HEK293 (cell line): ENCODE measurements around the gene EGR1.

Experiments
- CTCF ChIA-PET: fragments of 350-600 bp; formaldehyde crosslinking; extraction: SDS; loops from one replicate; lab custom pipeline; 2021; ENCODE audit warnings: antibody characterized with exemption; lab: Yijun Ruan, JAX
- POLR2A ChIA-PET: fragments of 300-600 bp; formaldehyde crosslinking; extraction: SDS; loops from one replicate; lab custom pipeline; 2020; ENCODE audit warnings: antibody characterized with exemption, inconsistent platforms; lab: Yijun Ruan, JAX
- H3K27ac ChIP-seq: fragments of 200-500 bp; sonication (Bioruptor generic); 2 replicates; pipeline ENCODE4 v1.5.1; 2014; ENCODE audit warnings: low read depth, low read length, control low read depth, inconsistent platforms; ENCODE audit errors: extremely low read depth
- H3K36me3 ChIP-seq, 2 experiments: fragments of 200-500 bp in 1 of 2; sonication (Bioruptor generic) in 1 of 2; 1 replicate in 1 of 2; 2 replicates in 1 of 2; pipeline ENCODE4 v1.5.1; 2014 to 2017; ENCODE audit warnings: inconsistent platforms in 2 of 2, low read length in 2 of 2; ENCODE audit not compliant: control insufficient read depth in 2 of 2, insufficient read depth in 1 of 2
- H3K4me1 ChIP-seq: fragments of 200-500 bp; sonication (Bioruptor generic); 2 replicates; pipeline ENCODE4 v1.5.1; 2014; ENCODE audit warnings: mild to moderate bottlenecking, low read length, inconsistent platforms; ENCODE audit not compliant: control insufficient read depth, insufficient read depth
- H3K4me3 ChIP-seq: 2 replicates; pipeline ENCODE4 v1.5.1; 2011; ENCODE audit warnings: low read depth, mild to moderate bottlenecking, control low read depth, low read length, moderate library complexity
- H3K9me3 ChIP-seq: fragments of 200-500 bp; sonication (Bioruptor generic); 2 replicates; pipeline ENCODE4 v1.5.1; 2014; ENCODE audit warnings: low read depth, low read length, inconsistent platforms; ENCODE audit not compliant: control insufficient read depth, insufficient read depth
- GLI4 ChIP-seq: fragments of 450-650 bp; formaldehyde crosslinking; IDR thresholded peaks from 2 replicates; pipeline ENCODE4 v1.5.1; 2016; ENCODE audit warnings: missing biosample characterization, missing genetic modification characterization
- MYNN ChIP-seq: fragments of 450-650 bp; formaldehyde crosslinking; IDR thresholded peaks from 2 replicates; pipeline ENCODE4 v1.5.1; 2016; ENCODE audit warnings: missing biosample characterization, missing genetic modification characterization, borderline replicate concordance
- PRDM1 ChIP-seq: fragments of 450-650 bp; formaldehyde crosslinking; IDR thresholded peaks from 2 replicates; pipeline ENCODE4; 2016; ENCODE audit warnings: missing biosample characterization, missing genetic modification characterization
- SETDB1 ChIP-seq: IDR thresholded peaks from one replicate; pipeline ENCODE4 v1.6.1; 2017; ENCODE audit warnings: mild to moderate bottlenecking, low read length, moderate library complexity, mixed read lengths; ENCODE audit not compliant: insufficient read length
- SP2 ChIP-seq: fragments of 450-650 bp; formaldehyde crosslinking; IDR thresholded peaks from 2 replicates; pipeline ENCODE4 v1.5.1; 2016; ENCODE audit warnings: missing biosample characterization, missing genetic modification characterization
- ZBTB48 ChIP-seq: fragments of 450-650 bp; formaldehyde crosslinking; IDR thresholded peaks from 2 replicates; pipeline ENCODE4 v1.5.1; 2016; ENCODE audit warnings: missing biosample characterization, missing genetic modification characterization
- ZFHX2 ChIP-seq: fragments of 450-650 bp; formaldehyde crosslinking; conservative IDR thresholded peaks from 2 replicates; pipeline ENCODE4 v1.5.1; 2016; ENCODE audit warnings: missing biosample characterization, missing genetic modification characterization
- ZIC2 ChIP-seq: fragments of 450-650 bp; formaldehyde crosslinking; IDR thresholded peaks from 2 replicates; pipeline ENCODE4 v1.5.1; 2016; ENCODE audit warnings: missing biosample characterization, missing genetic modification characterization
- ZNF16 ChIP-seq: fragments of 450-650 bp; formaldehyde crosslinking; IDR thresholded peaks from 2 replicates; pipeline ENCODE4 v1.5.1; 2016; ENCODE audit warnings: low read depth, missing biosample characterization, missing genetic modification characterization
- ZNF530 ChIP-seq: fragments of 450-650 bp; formaldehyde crosslinking; IDR thresholded peaks from 2 replicates; pipeline ENCODE4 v1.5.1; 2016; ENCODE audit warnings: low read depth, missing biosample characterization, missing genetic modification characterization
- ZNF76 ChIP-seq: fragments of 450-650 bp; formaldehyde crosslinking; IDR thresholded peaks from 2 replicates; pipeline ENCODE4; 2016; ENCODE audit warnings: low read depth, missing biosample characterization, missing genetic modification characterization, borderline replicate concordance
- ZXDB ChIP-seq: fragments of 450-650 bp; formaldehyde crosslinking; IDR thresholded peaks from 2 replicates; pipeline ENCODE4 v1.5.1; 2016; ENCODE audit warnings: missing biosample characterization, missing genetic modification characterization
- TF ChIP-seq, protein P1 (sequence below): fragments of 450-650 bp; formaldehyde crosslinking; IDR thresholded peaks from 2 replicates; pipeline ENCODE4 v1.5.1; 2016; ENCODE audit warnings: missing biosample characterization, missing genetic modification characterization
- TF ChIP-seq, protein P2 (sequence below): fragments of 450-650 bp; formaldehyde crosslinking; IDR thresholded peaks from 2 replicates; pipeline ENCODE4 v1.5.1; 2017; ENCODE audit warnings: missing biosample characterization, missing genetic modification characterization
- TF ChIP-seq, protein P3 (sequence below): fragments of 450-650 bp; formaldehyde crosslinking; IDR thresholded peaks from 2 replicates; pipeline ENCODE4 v1.5.1; 2017; ENCODE audit warnings: missing biosample characterization, missing genetic modification characterization

Gene EGR1

DNA sequence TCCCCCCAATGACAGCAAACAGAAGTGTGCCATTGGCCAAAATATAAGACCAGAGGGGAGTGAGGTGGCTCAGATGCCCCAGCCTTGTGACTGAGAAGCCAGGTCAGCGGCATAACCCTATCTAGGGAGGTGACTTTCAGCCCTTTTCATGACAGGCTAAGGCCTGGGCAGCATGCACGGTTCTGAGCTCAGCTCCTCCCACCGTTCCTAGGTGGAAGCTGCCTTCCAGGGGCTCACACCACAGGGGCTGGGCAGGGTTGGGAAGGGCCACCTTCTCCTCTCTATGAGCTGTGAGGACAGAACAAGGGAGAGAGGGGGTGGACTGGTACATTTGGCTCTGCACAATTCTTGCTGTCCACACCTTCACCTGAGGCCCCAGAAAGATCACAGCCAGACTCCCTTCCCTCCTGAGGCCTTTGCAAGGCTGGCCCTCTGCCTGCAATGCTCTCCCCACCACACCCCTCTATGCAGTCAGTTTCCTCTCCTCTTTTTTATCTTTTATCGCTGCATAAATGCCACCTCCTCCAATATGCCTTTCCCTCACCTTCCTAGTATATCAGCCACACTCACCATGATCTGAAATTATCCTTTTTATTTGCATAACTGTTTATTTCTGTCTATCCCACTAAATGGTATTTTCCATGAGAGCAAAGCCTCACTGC is 5.1 kb upstream of the EGR1 start:
- Histone ChIP-seq H3K27ac (no peak overlapping the region), H3K9me3 (no peaks in the 10 kb centered on the region), H3K4me1 (peaks cover 4% of the 10 kb centered on the region; the same call in 1 of the 2 replicates), H3K4me3 (no peak overlapping the region), H3K36me3 (no peaks in the 10 kb centered on the region)
- POLR2A ChIA-PET = no interaction called here
- TF ChIP-seq, protein P1, sequence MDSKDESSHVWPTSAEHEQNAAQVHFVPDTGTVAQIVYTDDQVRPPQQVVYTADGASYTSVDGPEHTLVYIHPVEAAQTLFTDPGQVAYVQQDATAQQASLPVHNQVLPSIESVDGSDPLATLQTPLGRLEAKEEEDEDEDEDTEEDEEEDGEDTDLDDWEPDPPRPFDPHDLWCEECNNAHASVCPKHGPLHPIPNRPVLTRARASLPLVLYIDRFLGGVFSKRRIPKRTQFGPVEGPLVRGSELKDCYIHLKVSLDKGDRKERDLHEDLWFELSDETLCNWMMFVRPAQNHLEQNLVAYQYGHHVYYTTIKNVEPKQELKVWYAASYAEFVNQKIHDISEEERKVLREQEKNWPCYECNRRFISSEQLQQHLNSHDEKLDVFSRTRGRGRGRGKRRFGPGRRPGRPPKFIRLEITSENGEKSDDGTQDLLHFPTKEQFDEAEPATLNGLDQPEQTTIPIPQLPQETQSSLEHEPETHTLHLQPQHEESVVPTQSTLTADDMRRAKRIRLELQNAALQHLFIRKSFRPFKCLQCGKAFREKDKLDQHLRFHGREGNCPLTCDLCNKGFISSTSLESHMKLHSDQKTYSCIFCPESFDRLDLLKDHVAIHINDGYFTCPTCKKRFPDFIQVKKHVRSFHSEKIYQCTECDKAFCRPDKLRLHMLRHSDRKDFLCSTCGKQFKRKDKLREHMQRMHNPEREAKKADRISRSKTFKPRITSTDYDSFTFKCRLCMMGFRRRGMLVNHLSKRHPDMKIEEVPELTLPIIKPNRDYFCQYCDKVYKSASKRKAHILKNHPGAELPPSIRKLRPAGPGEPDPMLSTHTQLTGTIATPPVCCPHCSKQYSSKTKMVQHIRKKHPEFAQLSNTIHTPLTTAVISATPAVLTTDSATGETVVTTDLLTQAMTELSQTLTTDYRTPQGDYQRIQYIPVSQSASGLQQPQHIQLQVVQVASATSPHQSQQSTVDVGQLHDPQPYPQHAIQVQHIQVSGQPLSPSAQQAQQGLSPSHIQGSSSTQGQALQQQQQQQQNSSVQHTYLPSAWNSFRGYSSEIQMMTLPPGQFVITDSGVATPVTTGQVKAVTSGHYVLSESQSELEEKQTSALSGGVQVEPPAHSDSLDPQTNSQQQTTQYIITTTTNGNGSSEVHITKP = peak; percentile 75
- TF ChIP-seq, protein P2, sequence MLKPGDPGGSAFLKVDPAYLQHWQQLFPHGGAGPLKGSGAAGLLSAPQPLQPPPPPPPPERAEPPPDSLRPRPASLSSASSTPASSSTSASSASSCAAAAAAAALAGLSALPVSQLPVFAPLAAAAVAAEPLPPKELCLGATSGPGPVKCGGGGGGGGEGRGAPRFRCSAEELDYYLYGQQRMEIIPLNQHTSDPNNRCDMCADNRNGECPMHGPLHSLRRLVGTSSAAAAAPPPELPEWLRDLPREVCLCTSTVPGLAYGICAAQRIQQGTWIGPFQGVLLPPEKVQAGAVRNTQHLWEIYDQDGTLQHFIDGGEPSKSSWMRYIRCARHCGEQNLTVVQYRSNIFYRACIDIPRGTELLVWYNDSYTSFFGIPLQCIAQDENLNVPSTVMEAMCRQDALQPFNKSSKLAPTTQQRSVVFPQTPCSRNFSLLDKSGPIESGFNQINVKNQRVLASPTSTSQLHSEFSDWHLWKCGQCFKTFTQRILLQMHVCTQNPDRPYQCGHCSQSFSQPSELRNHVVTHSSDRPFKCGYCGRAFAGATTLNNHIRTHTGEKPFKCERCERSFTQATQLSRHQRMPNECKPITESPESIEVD (tag by site-specific recombination) = no peak
- TF ChIP-seq ZNF76 (no peak), ZNF16 (no peak)
- CTCF ChIA-PET = interaction anchor here (0.9 to 6.4 kb wide), 2 partner anchors 10 to 51 kb away, joined by 3 to 57 read pairs; no protein-coding TSS in a partner anchor

DNA sequence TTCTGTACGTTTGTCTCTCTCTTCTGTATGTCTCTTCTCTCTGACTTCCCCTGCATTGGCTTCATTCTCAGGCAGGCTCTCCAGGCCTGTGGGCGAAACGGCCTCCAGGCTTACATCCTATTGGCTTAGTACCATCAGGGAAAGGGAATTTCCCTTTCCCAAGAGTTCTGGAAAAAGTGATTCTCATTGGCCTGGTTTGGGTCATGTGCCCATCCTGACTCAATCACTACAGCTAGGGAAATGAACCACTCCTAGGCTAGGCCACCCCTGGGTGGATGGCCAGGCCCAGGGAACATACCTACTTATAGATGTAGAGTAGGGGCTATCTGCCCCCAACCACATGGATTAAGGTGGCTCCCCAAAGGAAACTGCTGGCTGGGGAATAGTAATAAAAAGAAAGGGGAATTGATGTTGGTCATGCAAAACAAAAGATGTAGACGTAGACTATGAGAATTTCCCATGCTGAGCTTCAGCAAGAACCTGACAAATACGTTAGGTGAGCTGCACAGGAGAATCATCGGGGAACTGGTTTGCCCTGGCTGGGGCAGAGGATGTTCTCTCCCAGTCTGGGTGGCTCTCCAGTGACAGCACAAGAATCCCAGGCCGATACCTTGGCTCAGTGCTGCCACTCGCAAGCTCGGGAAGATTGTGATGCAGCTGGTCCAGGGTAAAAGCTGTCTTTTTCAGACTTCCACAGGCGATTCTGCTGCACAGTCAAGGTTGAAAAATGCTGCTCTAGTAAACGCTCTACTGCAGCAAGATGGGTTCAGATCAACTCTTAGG is 3.7 kb upstream of the EGR1 start:
- H3K4me1 ChIP-seq = peaks cover 4% of the 10 kb centered on the region; the same call in 1 of the 2 replicates
- ChIA-PET CTCF (interaction anchor here (0.6 to 6.4 kb wide), 6 partner anchors 11 to 88 kb away, joined by 3 to 57 read pairs (median 3); no protein-coding TSS in a partner anchor), POLR2A (interaction anchor here (1.2 kb wide), 1 partner anchor 42 kb away, joined by 4 read pairs; no protein-coding TSS in a partner anchor)
- H3K27ac ChIP-seq = no peak overlapping the region
- no peaks in the 10 kb centered on the region for H3K9me3 ChIP-seq
- H3K4me3 ChIP-seq = no peak overlapping the region
- TF ChIP-seq SP2 (tag by site-specific recombination) (0 out of 2 replicates have a peak, but pooled peaks have one; percentile 11), GLI4 (tag by site-specific recombination) (no peak), PRDM1 (tag by site-specific recombination) (peak; percentile 66; the same call in 1 of the 2 replicates)
- TF ChIP-seq, protein P1 = peak; percentile 80
- TF ChIP-seq, all 188 proteins: peak for 3
- H3K36me3 ChIP-seq = no peaks in the 10 kb centered on the region

- CTCF ChIA-PET = interaction anchor here (1.3 to 6.4 kb wide), 7 partner anchors 8 to 40 kb away, joined by 5 to 57 read pairs (median 8); no protein-coding TSS in a partner anchor
- peak overlapping the region; percentile 94 for H3K27ac ChIP-seq
- peaks cover 4% of the 10 kb centered on the region; the same call in 1 of the 2 replicates for H3K4me1 ChIP-seq
- TF ChIP-seq ZIC2 (tag by site-specific recombination) (no peak), ZBTB48 (tag by site-specific recombination) (0 out of 2 replicates have a peak, but pooled peaks have one; percentile 9), ZFHX2 (peak; percentile 60; the same call in 1 of the 2 replicates), ZNF530 (tag by site-specific recombination) (no peak), MYNN (tag by site-specific recombination) (no peak), SETDB1 (no peak), ZXDB (tag by site-specific recombination) (0 out of 2 replicates have a peak, but pooled peaks have one; percentile 64)
- TF ChIP-seq, protein P3, sequence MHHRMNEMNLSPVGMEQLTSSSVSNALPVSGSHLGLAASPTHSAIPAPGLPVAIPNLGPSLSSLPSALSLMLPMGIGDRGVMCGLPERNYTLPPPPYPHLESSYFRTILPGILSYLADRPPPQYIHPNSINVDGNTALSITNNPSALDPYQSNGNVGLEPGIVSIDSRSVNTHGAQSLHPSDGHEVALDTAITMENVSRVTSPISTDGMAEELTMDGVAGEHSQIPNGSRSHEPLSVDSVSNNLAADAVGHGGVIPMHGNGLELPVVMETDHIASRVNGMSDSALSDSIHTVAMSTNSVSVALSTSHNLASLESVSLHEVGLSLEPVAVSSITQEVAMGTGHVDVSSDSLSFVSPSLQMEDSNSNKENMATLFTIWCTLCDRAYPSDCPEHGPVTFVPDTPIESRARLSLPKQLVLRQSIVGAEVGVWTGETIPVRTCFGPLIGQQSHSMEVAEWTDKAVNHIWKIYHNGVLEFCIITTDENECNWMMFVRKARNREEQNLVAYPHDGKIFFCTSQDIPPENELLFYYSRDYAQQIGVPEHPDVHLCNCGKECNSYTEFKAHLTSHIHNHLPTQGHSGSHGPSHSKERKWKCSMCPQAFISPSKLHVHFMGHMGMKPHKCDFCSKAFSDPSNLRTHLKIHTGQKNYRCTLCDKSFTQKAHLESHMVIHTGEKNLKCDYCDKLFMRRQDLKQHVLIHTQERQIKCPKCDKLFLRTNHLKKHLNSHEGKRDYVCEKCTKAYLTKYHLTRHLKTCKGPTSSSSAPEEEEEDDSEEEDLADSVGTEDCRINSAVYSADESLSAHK = no peak
These were observed 1.8 kb upstream of the EGR1 start for GRCh38 chr5:138463419-138464007.

More at GRCh38 chr5:138463419-138464007, 1.8 kb upstream of the EGR1 start:
- H3K4me3 ChIP-seq = peak overlapping the region; percentile 88
- POLR2A ChIA-PET = interaction anchor here (0.6 to 3.4 kb wide), 8 partner anchors 14 to 238 kb away, joined by 3 to 25 read pairs (median 4); partner anchors contain the start of gene ETF1
- H3K36me3 ChIP-seq = peaks cover 0 to 8% of the 10 kb centered on the region in 2 experiments; a peak in 1 of 3 replicates
- no peaks in the 10 kb centered on the region for H3K9me3 ChIP-seq
